ENCODE data around the gene PNPLA3. TPM values are rescaled to one million over a fixed set of nuclear protein-coding genes. Genes with fewer than 3 reads are reported as not detected.

Gene PNPLA3
- total RNA-seq, 2 donors from 2014 or later: 0.14 to 0.47 TPM

GRCh38 chr22:43990044-43990443 is 66.4 kb downstream of the PNPLA3 start:
- Mint-ChIP-seq H3K36me3 (peaks cover 29% of the 10 kb centered on the region), H3K27me3 (no peaks in the 10 kb centered on the region), H3K4me3 (no peak overlapping the region), H3K27ac (no peak overlapping the region), H3K4me1 (ENCODE audit: low read depth in 2 of 2) (peaks cover 12 to 13% of the 10 kb centered on the region in 2 donors), H3K9me3 (no peaks in the 10 kb centered on the region)
- no peak for DNase-seq (ENCODE audit: low spot score)
- ATAC-seq: no peak

GRCh38 chr22:43991316-43992020 is 67.9 kb downstream of the PNPLA3 start:
- ATAC-seq (no peak), DNase-seq (ENCODE audit: low spot score) (no peak)
- Mint-ChIP-seq H3K27ac (no peak overlapping the region), H3K36me3 (peaks cover 25% of the 10 kb centered on the region), H3K9me3 (no peaks in the 10 kb centered on the region), H3K27me3 (no peaks in the 10 kb centered on the region), H3K4me3 (no peak overlapping the region), H3K4me1 (ENCODE audit: low read depth in 2 of 2) (peaks cover 22 to 24% of the 10 kb centered on the region in 2 donors)

- no peaks in the 10 kb centered on the region for H3K27me3 Mint-ChIP-seq
- no peaks in the 10 kb centered on the region for H3K9me3 Mint-ChIP-seq
- peaks cover 24% of the 10 kb centered on the region for H3K36me3 Mint-ChIP-seq
- no peak overlapping the region for H3K27ac Mint-ChIP-seq
- H3K4me3 Mint-ChIP-seq: no peak overlapping the region
- ATAC-seq (no peak), DNase-seq (ENCODE audit: low spot score) (no peak)
- peaks cover 24 to 26% of the 10 kb centered on the region in 2 donors for H3K4me1 Mint-ChIP-seq (ENCODE audit: low read depth in 2 of 2)
These were observed 68.8 kb downstream of the PNPLA3 start for GRCh38 chr22:43992331-43992821.

- Mint-ChIP-seq H3K9me3 (no peaks in the 10 kb centered on the region), H3K36me3 (peaks cover 21% of the 10 kb centered on the region), H3K27me3 (no peaks in the 10 kb centered on the region), H3K4me1 (ENCODE audit: low read depth in 2 of 2) (peaks cover 24 to 26% of the 10 kb centered on the region in 2 donors), H3K4me3 (no peak overlapping the region), H3K27ac (peak overlapping the region in 1 of 2 donors; percentile 38)
- ATAC-seq (peak; percentile 70), DNase-seq (ENCODE audit: low spot score) (no peak)
These were observed 69.6 kb downstream of the PNPLA3 start for GRCh38 chr22:43993072-43993760.

- Mint-ChIP-seq H3K4me1 (ENCODE audit: low read depth in 2 of 2) (peaks cover 24 to 26% of the 10 kb centered on the region in 2 donors), H3K36me3 (peaks cover 16% of the 10 kb centered on the region), H3K27ac (no peak overlapping the region), H3K4me3 (no peak overlapping the region), H3K27me3 (no peaks in the 10 kb centered on the region), H3K9me3 (no peaks in the 10 kb centered on the region)
- ATAC-seq (no peak), DNase-seq (ENCODE audit: low spot score) (no peak)
These were observed 70.4 kb downstream of the PNPLA3 start for GRCh38 chr22:43994006-43994405.

- no peak overlapping the region for H3K27ac Mint-ChIP-seq
- no peak for DNase-seq (ENCODE audit: low spot score)
- H3K9me3 Mint-ChIP-seq: no peaks in the 10 kb centered on the region
- H3K27me3 Mint-ChIP-seq: no peaks in the 10 kb centered on the region
- H3K36me3 Mint-ChIP-seq: peaks cover 16% of the 10 kb centered on the region
- H3K4me3 Mint-ChIP-seq: no peak overlapping the region
- no peak for ATAC-seq
- H3K4me1 Mint-ChIP-seq (ENCODE audit: low read depth in 2 of 2): peaks cover 24 to 26% of the 10 kb centered on the region in 2 donors
These were observed 70.8 kb downstream of the PNPLA3 start for GRCh38 chr22:43994416-43994815.

- no peak for ATAC-seq
- H3K4me3 Mint-ChIP-seq: peak overlapping the region; percentile 90
- H3K27me3 Mint-ChIP-seq: no peaks in the 10 kb centered on the region
- H3K36me3 Mint-ChIP-seq: peaks cover 16% of the 10 kb centered on the region
- DNase-seq (ENCODE audit: low spot score): no peak
- H3K4me1 Mint-ChIP-seq (ENCODE audit: low read depth in 2 of 2): peaks cover 24 to 26% of the 10 kb centered on the region in 2 donors
- no peaks in the 10 kb centered on the region for H3K9me3 Mint-ChIP-seq
- H3K27ac Mint-ChIP-seq: peak overlapping the region; percentile 74 to 75
These were observed 71.6 kb downstream of the PNPLA3 start for GRCh38 chr22:43995057-43995685.

GRCh38 chr22:43995798-43996169 is 72.2 kb downstream of the PNPLA3 start:
- H3K4me1 Mint-ChIP-seq (ENCODE audit: low read depth in 2 of 2): peaks cover 24 to 26% of the 10 kb centered on the region in 2 donors
- peak overlapping the region; percentile 90 for H3K4me3 Mint-ChIP-seq
- peak overlapping the region; percentile 82 to 90 for H3K27ac Mint-ChIP-seq
- no peaks in the 10 kb centered on the region for H3K27me3 Mint-ChIP-seq
- H3K9me3 Mint-ChIP-seq: no peaks in the 10 kb centered on the region
- peak; percentile 41 to 55 for ATAC-seq
- DNase-seq (ENCODE audit: low spot score): no peak
- peaks cover 16% of the 10 kb centered on the region for H3K36me3 Mint-ChIP-seq

- peak overlapping the region; percentile 90 for H3K4me3 Mint-ChIP-seq
- H3K36me3 Mint-ChIP-seq: peaks cover 16% of the 10 kb centered on the region
- peaks cover 24 to 26% of the 10 kb centered on the region in 2 donors for H3K4me1 Mint-ChIP-seq (ENCODE audit: low read depth in 2 of 2)
- no peaks in the 10 kb centered on the region for H3K9me3 Mint-ChIP-seq
- no peaks in the 10 kb centered on the region for H3K27me3 Mint-ChIP-seq
- DNase-seq (ENCODE audit: low spot score) (peak; percentile 75), ATAC-seq (peak; percentile 84 to 85)
- H3K27ac Mint-ChIP-seq: peak overlapping the region; percentile 82 to 90
These were observed 72.8 kb downstream of the PNPLA3 start for GRCh38 chr22:43996170-43996980.

- Mint-ChIP-seq H3K4me3 (peak overlapping the region; percentile 90), H3K27ac (no peak overlapping the region), H3K36me3 (peaks cover 12% of the 10 kb centered on the region), H3K9me3 (no peaks in the 10 kb centered on the region), H3K27me3 (no peaks in the 10 kb centered on the region), H3K4me1 (ENCODE audit: low read depth in 2 of 2) (peaks cover 24 to 26% of the 10 kb centered on the region in 2 donors)
- DNase-seq (ENCODE audit: low spot score): no peak
- ATAC-seq: no peak
These were observed 73.3 kb downstream of the PNPLA3 start for GRCh38 chr22:43996981-43997265.

Other genes starting within 250 kb of the PNPLA3 start
- 1 to 10 TPM in 1 of 2 donors, under 1 TPM in 1; 0.12 to 1.3 TPM for gene EFCAB6, start 111.5 kb upstream of the PNPLA3 start, total RNA-seq
- gene SULT4A1, start 61.3 kb upstream of the PNPLA3 start, total RNA-seq: not detected
- not detected for gene PNPLA5, start 31.8 kb upstream of the PNPLA3 start, total RNA-seq
- gene SAMM50, start 31.6 kb downstream of the PNPLA3 start, total RNA-seq: 10 to 100 TPM; 45.5 to 46.5 TPM
- gene PARVB, start 100.5 kb downstream of the PNPLA3 start, total RNA-seq: 10 to 100 TPM; 16.9 to 61.3 TPM